Uterus (tissue), 4 donors: ENCODE results near the gene ZNF625. TPM values are rescaled to one million over a fixed set of nuclear protein-coding genes. Genes with fewer than 3 reads are reported as not detected.

Experiments
- DNase-seq, 2 donors: peaks; one replicate each; pipeline ENCODE4 v3.0.0-alpha.2; 2019 to 2020
- H3K27ac ChIP-seq, 2 donors: fragments of 200-600 bp; sonication (generic); 1 replicate in 1 of 2; 2 replicates in 1 of 2; pipeline ENCODE4 v1.5.1; 2016 to 2018
- H3K27me3 ChIP-seq, 2 donors: fragments of 200-600 bp; sonication (generic); one replicate each; pipeline ENCODE4 v1.5.1; 2018 to 2019; ENCODE audit warnings: control low read depth in 1 of 2
- H3K36me3 ChIP-seq, 2 donors: fragments of 200-600 bp; sonication (generic); one replicate each; pipeline ENCODE4 v1.5.1; 2019; ENCODE audit warnings: control low read depth in 1 of 2
- H3K4me1 ChIP-seq, 2 donors: fragments of 200-600 bp; sonication (generic); one replicate each; pipeline ENCODE4 v1.5.1; 2018 to 2019; ENCODE audit warnings: control low read depth in 1 of 2
- H3K4me3 ChIP-seq, 2 donors: fragments of 200-600 bp; sonication (generic); 1 replicate in 1 of 2; 2 replicates in 1 of 2; pipeline ENCODE4 v1.5.1; 2018 to 2019; ENCODE audit warnings: mild to moderate bottlenecking in 1 of 2
- H3K9me3 ChIP-seq, 2 donors: fragments of 200-600 bp; sonication (generic); one replicate each; pipeline ENCODE4 v1.5.1; 2019; ENCODE audit warnings: control low read depth in 1 of 2
- CTCF ChIP-seq, 4 experiments: fragments of 200-600 bp in 2 of 4; fragments of 450-650 bp in 2 of 4; sonication (generic) in 2 of 4; IDR thresholded peaks; one replicate each; pipeline ENCODE4 v1.5.1; 2016 to 2019; ENCODE audit warnings: antibody characterized with exemption in 4 of 4, mild to moderate bottlenecking in 2 of 4, moderate library complexity in 1 of 4
- POLR2A ChIP-seq, 2 donors: fragments of 450-650 bp; IDR thresholded peaks; one replicate each; pipeline ENCODE4 v1.6.1; 2016; ENCODE audit warnings: antibody characterized with exemption in 2 of 2, mild to moderate bottlenecking in 1 of 2, moderate library complexity in 1 of 2
- intact Hi-C: fragments of 100-400 bp; cut with DNase I; formaldehyde crosslinking; loops from one replicate; pipeline ENCODE4 v1.15.1; 2023; ENCODE audit warnings: low total_unique reads
- small RNA-seq: library from RNA; depleted of rRNA; stranded (forward); fragments of <200 nt; gene quantifications from one replicate; pipeline ENCODE3, GENCODE V24; 2016
- total RNA-seq, 4 donors: library from RNA; depleted of rRNA in 3 of 4; stranded (reverse); fragments of >200 nt in 3 of 4; gene quantifications; one replicate each; pipeline versions ENCODE4 v1.1.0 to v1.2.4, GENCODE V29; 2014 to 2023
- donor health status: DM: yes; HTN: yes; CAD: no.

Gene ZNF625
- total RNA-seq, 4 donors from 2014 or later, result 4.4 to 34.8 (median 10.1) TPM

- no peak for DNase-seq
- Histone ChIP-seq H3K4me3 (no peak overlapping the region), H3K27ac (no peak overlapping the region), H3K4me1 (no peaks in the 10 kb centered on the region), H3K27me3 (no peaks in the 10 kb centered on the region), H3K36me3 (no peaks in the 10 kb centered on the region), H3K9me3 (no peaks in the 10 kb centered on the region)
- intact Hi-C loops, result no loop called here
- no peak for TF ChIP-seq POLR2A (IDR thresholded peaks at IDR 0.05)
- TF ChIP-seq CTCF (IDR thresholded peaks at IDR 0.05), result no peak
These were observed 61.3 kb downstream of the ZNF625 start for GRCh38 chr19:12095111-12095790.

Small RNAs within 50 kb of the gene (small RNA-seq; reads per million reads assigned to genes)
- gene RNA5SP467, result not detected

Other genes starting within 250 kb of the ZNF625 start
- gene ZNF700, start 231.6 kb downstream of the ZNF625 start, total RNA-seq, result 10 to 100 TPM in 3 of 4 donors, 1 to 10 TPM in 1; 9.7 to 21.2 (median 17.7) TPM
- gene ZNF763, start 191.7 kb downstream of the ZNF625 start, total RNA-seq, result 1 to 10 TPM in 3 of 4 donors, under 1 TPM in 1; 0.88 to 6.0 (median 1.7) TPM
- 10 to 100 TPM in 2 of 4 donors, 1 to 10 TPM in 2; 1.5 to 13.5 (median 7.5) TPM for gene ZNF433, start 121.1 kb downstream of the ZNF625 start, total RNA-seq
- under 1 TPM in 3 of 4 donors, not detected in 1; 0.26 to 0.55 (median 0.28) TPM for gene ZNF878, start 103.8 kb downstream of the ZNF625 start, total RNA-seq
- 10 to 100 TPM; 10.8 to 39.4 (median 16.6) TPM for gene ZNF844, start 92.0 kb downstream of the ZNF625 start, total RNA-seq
- 10 to 100 TPM in 1 of 4 donors, 1 to 10 TPM in 1, not detected in 2; 5.0 to 15.7 TPM for gene ZNF20, start 16.4 kb downstream of the ZNF625 start, total RNA-seq
- 10 to 100 TPM in 2 of 4 donors, 1 to 10 TPM in 2; 2.1 to 31.7 (median 13.0) TPM for gene ZNF136, start 6.4 kb upstream of the ZNF625 start, total RNA-seq
- 10 to 100 TPM in 2 of 4 donors, 1 to 10 TPM in 2; 5.0 to 29.7 (median 15.2) TPM for gene ZNF44, start 138.1 kb upstream of the ZNF625 start, total RNA-seq
- gene ZNF563, start 176.9 kb upstream of the ZNF625 start, total RNA-seq, result 1 to 10 TPM; 6.4 to 9.7 (median 7.9) TPM
- gene ZNF442, start 208.9 kb upstream of the ZNF625 start, total RNA-seq, result 10 to 100 TPM in 2 of 4 donors, 1 to 10 TPM in 2; 5.0 to 15.4 (median 9.5) TPM
- gene ZNF799, start 244.5 kb upstream of the ZNF625 start, total RNA-seq, result 10 to 100 TPM; 10.3 to 12.9 (median 12.0) TPM